ENCODE results near the gene AS3MT. TPM values are rescaled to one million over a fixed set of nuclear protein-coding genes. Genes with fewer than 3 reads are reported as not detected.
"Not testable (repeated sequence)": the region's sequence is repeated elsewhere in the genome, so short reads cannot be mapped to it uniquely, and the experiment has no call there.

The AS3MT gene
- total RNA-seq, 2 experiments from 2014 or later = 1.4 TPM; not detected in 1

DNA sequence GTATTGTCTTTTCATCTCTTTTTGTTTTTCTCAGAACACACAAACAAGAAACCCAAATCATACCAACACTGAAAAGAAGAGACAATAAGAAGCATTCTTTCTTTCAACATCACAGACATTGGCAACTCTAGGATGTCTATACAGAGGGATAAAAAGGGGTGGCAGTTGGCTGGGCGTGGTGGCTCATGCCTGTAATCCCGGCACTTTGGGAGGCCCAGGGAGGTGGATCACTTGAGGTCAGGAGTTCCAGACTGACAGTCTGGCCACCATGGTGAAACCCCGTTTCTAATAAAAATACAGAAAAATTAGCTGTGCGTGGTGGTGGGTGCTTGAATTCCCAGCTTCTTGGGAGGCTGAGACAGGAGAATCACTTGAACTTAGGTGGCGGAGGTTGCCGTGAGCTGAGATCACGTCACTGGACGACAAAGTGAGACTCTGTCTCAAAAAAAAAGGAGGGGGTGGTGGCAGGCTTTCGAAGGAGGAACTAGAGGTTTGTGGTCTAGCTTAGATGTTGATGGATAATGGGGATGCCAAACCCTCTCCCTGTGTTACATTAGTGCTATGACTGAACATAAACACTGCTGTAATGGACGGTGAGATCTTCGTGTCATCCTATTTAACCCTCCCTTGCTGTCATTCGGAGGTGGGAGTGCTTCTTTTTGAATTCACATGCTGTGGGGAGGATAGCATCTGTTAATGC is 58.2 kb downstream of the AS3MT start:
- CTCF ChIA-PET = interaction anchor here (0.9 to 2.3 kb wide), 2 partner anchors 10 to 12 kb away, joined by 3 to 7 read pairs; no protein-coding TSS in a partner anchor
- H3K27me3 Mint-ChIP-seq = no peaks in the 10 kb centered on the region
- peaks cover 4% of the 10 kb centered on the region for H3K36me3 Mint-ChIP-seq (ENCODE audit: low read depth)
- TF ChIP-seq, protein P1, sequence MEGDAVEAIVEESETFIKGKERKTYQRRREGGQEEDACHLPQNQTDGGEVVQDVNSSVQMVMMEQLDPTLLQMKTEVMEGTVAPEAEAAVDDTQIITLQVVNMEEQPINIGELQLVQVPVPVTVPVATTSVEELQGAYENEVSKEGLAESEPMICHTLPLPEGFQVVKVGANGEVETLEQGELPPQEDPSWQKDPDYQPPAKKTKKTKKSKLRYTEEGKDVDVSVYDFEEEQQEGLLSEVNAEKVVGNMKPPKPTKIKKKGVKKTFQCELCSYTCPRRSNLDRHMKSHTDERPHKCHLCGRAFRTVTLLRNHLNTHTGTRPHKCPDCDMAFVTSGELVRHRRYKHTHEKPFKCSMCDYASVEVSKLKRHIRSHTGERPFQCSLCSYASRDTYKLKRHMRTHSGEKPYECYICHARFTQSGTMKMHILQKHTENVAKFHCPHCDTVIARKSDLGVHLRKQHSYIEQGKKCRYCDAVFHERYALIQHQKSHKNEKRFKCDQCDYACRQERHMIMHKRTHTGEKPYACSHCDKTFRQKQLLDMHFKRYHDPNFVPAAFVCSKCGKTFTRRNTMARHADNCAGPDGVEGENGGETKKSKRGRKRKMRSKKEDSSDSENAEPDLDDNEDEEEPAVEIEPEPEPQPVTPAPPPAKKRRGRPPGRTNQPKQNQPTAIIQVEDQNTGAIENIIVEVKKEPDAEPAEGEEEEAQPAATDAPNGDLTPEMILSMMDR (IDR thresholded peaks at IDR 0.05) = no peak
- intact Hi-C loops (cut with micrococcal nuclease) = no loop called here
- POLR2A ChIA-PET = no interaction called here
- H3K27ac Mint-ChIP-seq = no peak overlapping the region
- DNase-seq (peak; percentile 6), ATAC-seq (peak; percentile 65)
- peaks cover 20% of the 10 kb centered on the region for H3K4me1 Mint-ChIP-seq (ENCODE audit: low read depth)
- no peak overlapping the region for H3K4me3 Mint-ChIP-seq
- H3K9me3 Mint-ChIP-seq = no peaks in the 10 kb centered on the region

DNA sequence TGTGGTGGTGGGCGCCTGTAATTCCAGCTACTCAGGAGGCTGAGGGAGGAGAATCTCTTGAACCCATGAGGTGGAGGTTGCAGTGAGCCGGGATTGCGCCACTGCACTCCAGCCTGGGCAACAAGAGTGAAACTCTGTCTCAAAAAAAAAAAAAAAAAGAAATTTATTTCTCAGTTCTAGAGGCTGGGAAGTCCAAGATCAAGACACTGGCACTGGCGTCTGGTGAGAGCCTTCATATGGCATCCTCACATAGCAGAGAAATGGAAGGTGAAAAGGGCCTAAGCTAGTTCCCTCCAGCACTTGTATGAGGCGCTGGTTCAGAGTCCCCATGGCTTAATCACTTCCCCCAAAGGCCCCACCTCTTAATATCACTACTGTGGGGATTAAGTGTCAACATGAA is 59.2 kb downstream of the AS3MT start:
- ATAC-seq; H3K27ac Mint-ChIP-seq; H3K27me3 Mint-ChIP-seq; intact Hi-C loops (cut with micrococcal nuclease); POLR2A ChIA-PET; H3K9me3 Mint-ChIP-seq; H3K36me3 Mint-ChIP-seq (ENCODE audit: low read depth); H3K4me3 Mint-ChIP-seq; DNase-seq: not testable (repeated sequence)
- H3K4me1 Mint-ChIP-seq (ENCODE audit: low read depth) = peaks cover 15% of the 10 kb centered on the region
- CTCF ChIA-PET = interaction anchor here (2.2 kb wide), 1 partner anchor 10 kb away, joined by 6 read pairs; the partner anchor contains the start of gene CNNM2

DNA sequence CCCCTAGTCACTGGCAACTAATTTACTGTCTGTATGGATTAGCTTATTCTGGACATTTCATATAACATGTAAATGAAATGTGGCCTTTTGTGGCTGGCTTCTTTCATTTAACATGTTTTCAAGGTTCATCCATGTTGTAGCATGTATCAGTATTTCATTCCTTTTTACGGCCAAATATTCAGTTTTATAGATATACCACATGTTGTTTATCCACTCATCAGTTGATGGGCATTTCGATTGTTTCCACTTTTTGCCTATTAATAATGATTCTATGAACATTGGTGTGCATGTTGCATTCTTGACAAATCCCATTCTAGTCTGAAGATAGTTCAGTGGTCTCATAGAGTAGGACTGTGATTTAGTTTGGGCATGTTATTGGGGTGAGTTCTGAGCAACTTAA is 61.5 kb downstream of the AS3MT start:
- CTCF ChIA-PET = no interaction called here
- TF ChIP-seq, protein P1 (IDR thresholded peaks at IDR 0.05) = no peak
- Mint-ChIP-seq H3K27me3 (no peaks in the 10 kb centered on the region), H3K9me3 (no peaks in the 10 kb centered on the region), H3K4me3 (no peak overlapping the region), H3K27ac (no peak overlapping the region), H3K36me3 (ENCODE audit: low read depth) (peaks cover 6% of the 10 kb centered on the region), H3K4me1 (ENCODE audit: low read depth) (peaks cover 7% of the 10 kb centered on the region)
- DNase-seq = no peak
- intact Hi-C loops (cut with micrococcal nuclease) = no loop called here
- ATAC-seq = no peak
- POLR2A ChIA-PET = no interaction called here

GRCh38 chr10:102931643-102932042 is 62.4 kb downstream of the AS3MT start:
- H3K36me3 Mint-ChIP-seq (ENCODE audit: low read depth) = peaks cover 6% of the 10 kb centered on the region
- POLR2A ChIA-PET = no interaction called here
- DNase-seq (no peak), ATAC-seq (no peak)
- CTCF ChIA-PET = no interaction called here
- H3K4me3 Mint-ChIP-seq = no peak overlapping the region
- H3K4me1 Mint-ChIP-seq (ENCODE audit: low read depth) = peaks cover 16% of the 10 kb centered on the region
- TF ChIP-seq, protein P1 (IDR thresholded peaks at IDR 0.05) = no peak
- intact Hi-C loops (cut with micrococcal nuclease) = no loop called here
- H3K27me3 Mint-ChIP-seq = no peaks in the 10 kb centered on the region
- H3K27ac Mint-ChIP-seq = no peak overlapping the region
- H3K9me3 Mint-ChIP-seq = no peaks in the 10 kb centered on the region

DNA sequence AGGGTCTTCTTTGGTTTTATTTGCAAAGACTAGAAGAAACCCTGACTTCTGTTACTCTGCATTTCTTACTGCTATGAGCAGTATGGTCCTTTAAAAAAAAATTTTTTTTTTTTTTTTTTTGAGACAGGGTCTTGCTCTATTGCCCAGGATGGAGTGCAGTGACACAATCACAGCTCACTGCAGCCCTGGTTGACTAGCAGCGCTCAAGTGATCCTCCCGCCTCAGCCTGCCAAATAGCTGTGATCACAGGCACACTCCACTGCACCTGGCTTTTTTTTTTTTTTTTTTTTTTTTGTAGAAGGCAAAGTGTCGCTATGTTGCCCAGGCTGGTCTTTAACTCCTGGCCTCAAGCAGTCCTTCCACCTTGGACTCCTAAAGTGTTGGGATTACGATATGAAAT is 66.2 kb downstream of the AS3MT start:
- Mint-ChIP-seq H3K27ac (no peak overlapping the region), H3K4me1 (ENCODE audit: low read depth) (peaks cover 12% of the 10 kb centered on the region), H3K4me3 (no peak overlapping the region), H3K9me3 (no peaks in the 10 kb centered on the region), H3K27me3 (no peaks in the 10 kb centered on the region), H3K36me3 (ENCODE audit: low read depth) (peaks cover 3% of the 10 kb centered on the region)
- TF ChIP-seq, protein P1 (IDR thresholded peaks at IDR 0.05) = no peak
- CTCF ChIA-PET = interaction anchor here (1.7 kb wide), 1 partner anchor 17 kb away, joined by 6 read pairs; the partner anchor contains the start of gene CNNM2
- intact Hi-C loops (cut with micrococcal nuclease) = no loop called here
- no peak for ATAC-seq
- POLR2A ChIA-PET = no interaction called here
- DNase-seq = no peak

Measured in activated CD8-positive, alpha-beta T cell treated with anti-CD3 and anti-CD28 coated beads for 36 hours (primary cell).